A549 (cell line): ENCODE data around the gene HOXC12.

Experiments used
- BHLHE40 ChIP-seq: IDR thresholded peaks from 2 replicates; pipeline ENCODE4 v1.6.1; 2012; ENCODE audit warnings: low read depth, low read length, inconsistent platforms
- CEBPB ChIP-seq, 2 experiments: fragments of >200 bp in 1 of 2; sonication (Bioruptor Twin) in 1 of 2; formaldehyde crosslinking in 1 of 2; IDR thresholded peaks; 2 replicates each; pipeline ENCODE4 v1.6.1; 2012 to 2016
- HEYL ChIP-seq: fragments of 250-450 bp; sonication (Bioruptor Pico); IDR thresholded peaks from 2 replicates; pipeline ENCODE4 v1.8.0; 2021; ENCODE audit warnings: mild to moderate bottlenecking, moderate library complexity
- JUNB ChIP-seq: fragments of >200 bp; sonication (Bioruptor Twin); formaldehyde crosslinking; IDR thresholded peaks from 2 replicates; pipeline ENCODE4 v1.6.1; 2016
- POLR2A ChIP-seq: IDR thresholded peaks from 2 replicates; pipeline ENCODE4 v1.6.1; 2012; ENCODE audit warnings: mild to moderate bottlenecking, low read length
- RAD21 ChIP-seq, 2 experiments: fragments of >200 bp in 1 of 2; sonication (Bioruptor Twin) in 1 of 2; formaldehyde crosslinking in 1 of 2; IDR thresholded peaks in 1 of 2; conservative IDR thresholded peaks in 1 of 2; 2 replicates in 1 of 2; 3 replicates in 1 of 2; pipeline ENCODE4 v1.6.1; 2012 to 2018; ENCODE audit warnings: inconsistent platforms in 1 of 2
- ZC3H11A ChIP-seq: fragments of 450-650 bp; IDR thresholded peaks from 2 replicates; pipeline ENCODE4 v1.6.1; 2014; ENCODE audit warnings: antibody characterized with exemption, mild to moderate bottlenecking
- TF ChIP-seq, protein P1 (sequence below): IDR thresholded peaks from 2 replicates; pipeline ENCODE4 v1.6.1; 2012
- TF ChIP-seq, protein P2 (sequence below): fragments of >200 bp; sonication (Bioruptor Twin); formaldehyde crosslinking; IDR thresholded peaks from 3 replicates; pipeline ENCODE4 v1.5.1; 2016
- TF ChIP-seq, protein P3 (sequence below): fragments of 200-600 bp; sonication (generic); IDR thresholded peaks from 2 replicates; pipeline ENCODE4 v1.6.1; 2016; ENCODE audit warnings: antibody characterized with exemption, mild to moderate bottlenecking, moderate library complexity

GRCh38 chr12:53978477-53979356 lies 24.0 kb downstream of the HOXC12 start:
- TF ChIP-seq, protein P1, sequence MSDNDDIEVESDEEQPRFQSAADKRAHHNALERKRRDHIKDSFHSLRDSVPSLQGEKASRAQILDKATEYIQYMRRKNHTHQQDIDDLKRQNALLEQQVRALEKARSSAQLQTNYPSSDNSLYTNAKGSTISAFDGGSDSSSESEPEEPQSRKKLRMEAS, result no peak
- TF ChIP-seq BHLHE40, result peak; percentile 27; the same call in 1 of the 2 replicates
- no peak for TF ChIP-seq POLR2A
- TF ChIP-seq RAD21 (conservative IDR thresholded peaks at IDR 0.05 in 1 of 2, IDR thresholded peaks at IDR 0.05 in 1 of 2), result no peak
- TF ChIP-seq, protein P2, sequence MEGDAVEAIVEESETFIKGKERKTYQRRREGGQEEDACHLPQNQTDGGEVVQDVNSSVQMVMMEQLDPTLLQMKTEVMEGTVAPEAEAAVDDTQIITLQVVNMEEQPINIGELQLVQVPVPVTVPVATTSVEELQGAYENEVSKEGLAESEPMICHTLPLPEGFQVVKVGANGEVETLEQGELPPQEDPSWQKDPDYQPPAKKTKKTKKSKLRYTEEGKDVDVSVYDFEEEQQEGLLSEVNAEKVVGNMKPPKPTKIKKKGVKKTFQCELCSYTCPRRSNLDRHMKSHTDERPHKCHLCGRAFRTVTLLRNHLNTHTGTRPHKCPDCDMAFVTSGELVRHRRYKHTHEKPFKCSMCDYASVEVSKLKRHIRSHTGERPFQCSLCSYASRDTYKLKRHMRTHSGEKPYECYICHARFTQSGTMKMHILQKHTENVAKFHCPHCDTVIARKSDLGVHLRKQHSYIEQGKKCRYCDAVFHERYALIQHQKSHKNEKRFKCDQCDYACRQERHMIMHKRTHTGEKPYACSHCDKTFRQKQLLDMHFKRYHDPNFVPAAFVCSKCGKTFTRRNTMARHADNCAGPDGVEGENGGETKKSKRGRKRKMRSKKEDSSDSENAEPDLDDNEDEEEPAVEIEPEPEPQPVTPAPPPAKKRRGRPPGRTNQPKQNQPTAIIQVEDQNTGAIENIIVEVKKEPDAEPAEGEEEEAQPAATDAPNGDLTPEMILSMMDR, result no peak
- no peak for TF ChIP-seq ZC3H11A
- TF ChIP-seq JUNB, result no peak
- TF ChIP-seq CEBPB (IDR thresholded peaks at IDR 0.05), result no peak
- TF ChIP-seq, protein P3, sequence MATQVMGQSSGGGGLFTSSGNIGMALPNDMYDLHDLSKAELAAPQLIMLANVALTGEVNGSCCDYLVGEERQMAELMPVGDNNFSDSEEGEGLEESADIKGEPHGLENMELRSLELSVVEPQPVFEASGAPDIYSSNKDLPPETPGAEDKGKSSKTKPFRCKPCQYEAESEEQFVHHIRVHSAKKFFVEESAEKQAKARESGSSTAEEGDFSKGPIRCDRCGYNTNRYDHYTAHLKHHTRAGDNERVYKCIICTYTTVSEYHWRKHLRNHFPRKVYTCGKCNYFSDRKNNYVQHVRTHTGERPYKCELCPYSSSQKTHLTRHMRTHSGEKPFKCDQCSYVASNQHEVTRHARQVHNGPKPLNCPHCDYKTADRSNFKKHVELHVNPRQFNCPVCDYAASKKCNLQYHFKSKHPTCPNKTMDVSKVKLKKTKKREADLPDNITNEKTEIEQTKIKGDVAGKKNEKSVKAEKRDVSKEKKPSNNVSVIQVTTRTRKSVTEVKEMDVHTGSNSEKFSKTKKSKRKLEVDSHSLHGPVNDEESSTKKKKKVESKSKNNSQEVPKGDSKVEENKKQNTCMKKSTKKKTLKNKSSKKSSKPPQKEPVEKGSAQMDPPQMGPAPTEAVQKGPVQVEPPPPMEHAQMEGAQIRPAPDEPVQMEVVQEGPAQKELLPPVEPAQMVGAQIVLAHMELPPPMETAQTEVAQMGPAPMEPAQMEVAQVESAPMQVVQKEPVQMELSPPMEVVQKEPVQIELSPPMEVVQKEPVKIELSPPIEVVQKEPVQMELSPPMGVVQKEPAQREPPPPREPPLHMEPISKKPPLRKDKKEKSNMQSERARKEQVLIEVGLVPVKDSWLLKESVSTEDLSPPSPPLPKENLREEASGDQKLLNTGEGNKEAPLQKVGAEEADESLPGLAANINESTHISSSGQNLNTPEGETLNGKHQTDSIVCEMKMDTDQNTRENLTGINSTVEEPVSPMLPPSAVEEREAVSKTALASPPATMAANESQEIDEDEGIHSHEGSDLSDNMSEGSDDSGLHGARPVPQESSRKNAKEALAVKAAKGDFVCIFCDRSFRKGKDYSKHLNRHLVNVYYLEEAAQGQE, result no peak
- no peak for TF ChIP-seq HEYL (CRISPR knock-in tag)
